HepG2 (cell line): ENCODE data around the gene PPAN. TPM values are rescaled to one million over a fixed set of nuclear protein-coding genes. Genes with fewer than 3 reads are reported as not detected.

Experiments used
- RAD21 ChIP-seq: fragments of 450-650 bp; formaldehyde crosslinking; IDR thresholded peaks from 2 replicates; pipeline ENCODE4 v1.5.0; 2020; ENCODE audit warnings: mild to moderate bottlenecking
- ZNF510 ChIP-seq: sonication (generic); formaldehyde crosslinking; IDR thresholded peaks from 2 replicates; pipeline ENCODE4 v1.4.0; 2020; ENCODE audit warnings: low read depth, mild to moderate bottlenecking, missing genetic modification reagents
- polyA plus RNA-seq, 8 experiments: library from polyadenylated mRNA; depleted of rRNA in 3 of 8; stranded (reverse) in 7 of 8; unstranded in 1 of 8; fragments of >200 nt; fragmentation: Illumina TruSeq in 4 of 8; extraction: Trizol in 4 of 8; gene quantifications; 2 replicates each; pipeline versions ENCODE4 v1.2.1 to v1.2.3, GENCODE V29; 2011 to 2016; ENCODE audit warnings: low read depth in 4 of 8, missing spikeins in 1 of 8, mixed read lengths in 1 of 8; ENCODE audit not compliant: insufficient read depth in 1 of 8
- total RNA-seq, 5 experiments: library from RNA; depleted of rRNA; stranded (reverse); fragments of >200 nt; fragmentation: Illumina TruSeq; extraction: Trizol; gene quantifications; 2 replicates each; pipeline ENCODE4 v1.2.3, GENCODE V29; 2016; ENCODE audit warnings: low read depth in 1 of 5
- TF ChIP-seq, protein P1 (sequence below), 2 experiments: IDR thresholded peaks; 2 replicates each; pipeline ENCODE4 v1.6.1; 2011 to 2012; ENCODE audit warnings: low read length in 2 of 2, borderline replicate concordance in 1 of 2, low read depth in 1 of 2, mild to moderate bottlenecking in 1 of 2, moderate library complexity in 1 of 2
- TF ChIP-seq, protein P2 (sequence below), 2 experiments: sonication (generic) in 1 of 2; formaldehyde crosslinking in 1 of 2; IDR thresholded peaks; 2 replicates each; pipeline versions ENCODE4 v1.5.1 to v1.6.1; 2011 to 2020; ENCODE audit warnings: borderline replicate concordance in 1 of 2, low read depth in 1 of 2, low read length in 1 of 2, mild to moderate bottlenecking in 1 of 2, missing genetic modification reagents in 1 of 2, moderate library complexity in 1 of 2
- TF ChIP-seq, protein P3 (sequence below): sonication (generic); formaldehyde crosslinking; IDR thresholded peaks from 2 replicates; pipeline ENCODE4 v1.4.0; 2020; ENCODE audit warnings: missing genetic modification reagents

PPAN gene
- total and polyA plus RNA-seq, 2 of the 13 experiments (the other 11 are each of a cell fraction or from before 2014, with no cell fraction given), result 36.2 to 41.9 TPM

DNA sequence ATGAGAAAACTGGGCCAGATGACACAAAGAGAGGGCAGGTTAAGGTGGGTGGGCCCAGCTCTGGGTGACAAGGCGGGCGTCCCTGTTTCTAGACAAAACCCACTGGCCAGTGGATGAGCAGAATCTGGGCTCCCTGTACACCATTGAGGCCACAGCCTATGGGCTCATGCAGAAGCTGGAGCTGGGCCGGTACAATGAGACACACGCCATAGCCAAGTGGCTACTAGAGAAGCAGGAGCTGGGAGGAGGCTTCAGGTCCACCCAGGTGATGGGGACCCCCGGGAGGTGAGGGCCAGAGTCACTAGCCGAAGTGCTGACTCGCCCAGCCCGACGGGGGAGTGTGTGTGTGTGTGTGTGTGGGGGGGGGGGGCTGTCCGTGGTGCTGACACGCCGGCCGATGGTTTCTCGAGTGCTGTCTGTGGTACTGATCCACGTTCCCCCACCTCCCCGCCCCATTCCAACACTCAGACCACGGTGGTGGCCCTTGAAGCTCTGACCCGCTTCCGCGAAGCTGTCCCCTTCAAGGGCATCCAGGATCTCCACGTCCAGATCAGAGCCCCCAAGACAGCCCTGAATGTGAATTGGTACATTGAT is 44.3 kb upstream of the PPAN start (continued):
- TF ChIP-seq, protein P1, sequence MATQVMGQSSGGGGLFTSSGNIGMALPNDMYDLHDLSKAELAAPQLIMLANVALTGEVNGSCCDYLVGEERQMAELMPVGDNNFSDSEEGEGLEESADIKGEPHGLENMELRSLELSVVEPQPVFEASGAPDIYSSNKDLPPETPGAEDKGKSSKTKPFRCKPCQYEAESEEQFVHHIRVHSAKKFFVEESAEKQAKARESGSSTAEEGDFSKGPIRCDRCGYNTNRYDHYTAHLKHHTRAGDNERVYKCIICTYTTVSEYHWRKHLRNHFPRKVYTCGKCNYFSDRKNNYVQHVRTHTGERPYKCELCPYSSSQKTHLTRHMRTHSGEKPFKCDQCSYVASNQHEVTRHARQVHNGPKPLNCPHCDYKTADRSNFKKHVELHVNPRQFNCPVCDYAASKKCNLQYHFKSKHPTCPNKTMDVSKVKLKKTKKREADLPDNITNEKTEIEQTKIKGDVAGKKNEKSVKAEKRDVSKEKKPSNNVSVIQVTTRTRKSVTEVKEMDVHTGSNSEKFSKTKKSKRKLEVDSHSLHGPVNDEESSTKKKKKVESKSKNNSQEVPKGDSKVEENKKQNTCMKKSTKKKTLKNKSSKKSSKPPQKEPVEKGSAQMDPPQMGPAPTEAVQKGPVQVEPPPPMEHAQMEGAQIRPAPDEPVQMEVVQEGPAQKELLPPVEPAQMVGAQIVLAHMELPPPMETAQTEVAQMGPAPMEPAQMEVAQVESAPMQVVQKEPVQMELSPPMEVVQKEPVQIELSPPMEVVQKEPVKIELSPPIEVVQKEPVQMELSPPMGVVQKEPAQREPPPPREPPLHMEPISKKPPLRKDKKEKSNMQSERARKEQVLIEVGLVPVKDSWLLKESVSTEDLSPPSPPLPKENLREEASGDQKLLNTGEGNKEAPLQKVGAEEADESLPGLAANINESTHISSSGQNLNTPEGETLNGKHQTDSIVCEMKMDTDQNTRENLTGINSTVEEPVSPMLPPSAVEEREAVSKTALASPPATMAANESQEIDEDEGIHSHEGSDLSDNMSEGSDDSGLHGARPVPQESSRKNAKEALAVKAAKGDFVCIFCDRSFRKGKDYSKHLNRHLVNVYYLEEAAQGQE (IDR thresholded peaks at IDR 0.05; ENCODE audit: borderline replicate concordance in 1 of 2, low read depth in 1 of 2, low read length in 2 of 2), result peak; percentile 69 to 93
- TF ChIP-seq ZNF510 (CRISPR knock-in tag), result no peak
- no peak for TF ChIP-seq RAD21 (CRISPR knock-in tag)
- TF ChIP-seq, protein P2, sequence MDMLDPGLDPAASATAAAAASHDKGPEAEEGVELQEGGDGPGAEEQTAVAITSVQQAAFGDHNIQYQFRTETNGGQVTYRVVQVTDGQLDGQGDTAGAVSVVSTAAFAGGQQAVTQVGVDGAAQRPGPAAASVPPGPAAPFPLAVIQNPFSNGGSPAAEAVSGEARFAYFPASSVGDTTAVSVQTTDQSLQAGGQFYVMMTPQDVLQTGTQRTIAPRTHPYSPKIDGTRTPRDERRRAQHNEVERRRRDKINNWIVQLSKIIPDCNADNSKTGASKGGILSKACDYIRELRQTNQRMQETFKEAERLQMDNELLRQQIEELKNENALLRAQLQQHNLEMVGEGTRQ (IDR thresholded peaks at IDR 0.05; ENCODE audit: low read depth, low read length), result no peak
- TF ChIP-seq, protein P2 (CRISPR knock-in tag; IDR thresholded peaks at IDR 0.05; ENCODE audit: borderline replicate concordance), result no peak
- TF ChIP-seq, protein P3, sequence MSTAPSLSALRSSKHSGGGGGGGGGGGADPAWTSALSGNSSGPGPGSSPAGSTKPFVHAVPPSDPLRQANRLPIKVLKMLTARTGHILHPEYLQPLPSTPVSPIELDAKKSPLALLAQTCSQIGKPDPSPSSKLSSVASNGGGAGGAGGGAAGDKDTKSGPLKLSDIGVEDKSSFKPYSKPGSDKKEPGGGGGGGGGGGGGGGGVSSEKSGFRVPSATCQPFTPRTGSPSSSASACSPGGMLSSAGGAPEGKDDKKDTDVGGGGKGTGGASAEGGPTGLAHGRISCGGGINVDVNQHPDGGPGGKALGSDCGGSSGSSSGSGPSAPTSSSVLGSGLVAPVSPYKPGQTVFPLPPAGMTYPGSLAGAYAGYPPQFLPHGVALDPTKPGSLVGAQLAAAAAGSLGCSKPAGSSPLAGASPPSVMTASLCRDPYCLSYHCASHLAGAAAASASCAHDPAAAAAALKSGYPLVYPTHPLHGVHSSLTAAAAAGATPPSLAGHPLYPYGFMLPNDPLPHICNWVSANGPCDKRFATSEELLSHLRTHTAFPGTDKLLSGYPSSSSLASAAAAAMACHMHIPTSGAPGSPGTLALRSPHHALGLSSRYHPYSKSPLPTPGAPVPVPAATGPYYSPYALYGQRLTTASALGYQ (CRISPR knock-in tag), result no peak
